ENCODE measurements around the gene ANKS6.

The ANKS6 gene

DNA sequence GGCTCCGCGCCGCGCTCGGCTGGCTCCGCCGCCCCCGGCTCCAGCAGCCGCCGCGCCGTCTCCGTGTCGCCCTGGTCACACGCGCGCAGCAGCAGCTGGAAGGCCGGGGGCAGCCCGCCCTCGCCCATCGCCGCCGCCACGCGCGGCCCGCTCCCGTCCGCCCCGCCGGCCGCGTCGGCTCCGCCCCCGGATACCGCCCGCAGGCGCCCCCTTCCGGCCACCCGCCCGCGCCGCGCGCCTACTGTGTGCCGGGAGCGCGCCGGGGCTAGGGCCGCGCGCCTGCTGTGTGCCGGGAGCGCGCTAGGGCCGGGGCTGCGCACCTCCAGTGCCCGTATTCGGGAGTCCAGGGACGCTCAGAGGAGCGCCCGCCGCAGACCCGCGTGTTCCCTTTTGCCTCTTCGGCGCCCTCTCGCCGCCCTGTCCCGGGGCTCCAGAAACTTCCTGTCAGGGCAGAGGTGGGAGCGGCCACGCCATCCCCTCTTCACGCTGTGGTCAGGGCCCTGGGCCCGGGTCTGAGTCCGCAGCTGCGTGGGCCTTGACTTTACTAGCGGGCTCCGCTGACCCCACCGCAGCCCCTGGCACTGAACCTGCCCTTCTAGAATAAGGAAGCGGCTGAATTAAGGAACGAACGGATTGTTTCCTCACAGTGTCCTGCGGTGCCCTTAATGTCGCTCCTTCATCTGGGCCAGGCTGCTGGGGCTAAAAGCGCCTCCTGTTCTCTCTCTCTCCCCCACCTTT, at the start of gene ANKS6:
Gene ANKS6, minus strand, starts transcription at position 192 of the 738 bp plus-strand sequence. Its CDS starts 64 bp downstream, at position 128.
- DNase-seq (ENCODE audit: low spot score) = peak; percentile 18

DNA sequence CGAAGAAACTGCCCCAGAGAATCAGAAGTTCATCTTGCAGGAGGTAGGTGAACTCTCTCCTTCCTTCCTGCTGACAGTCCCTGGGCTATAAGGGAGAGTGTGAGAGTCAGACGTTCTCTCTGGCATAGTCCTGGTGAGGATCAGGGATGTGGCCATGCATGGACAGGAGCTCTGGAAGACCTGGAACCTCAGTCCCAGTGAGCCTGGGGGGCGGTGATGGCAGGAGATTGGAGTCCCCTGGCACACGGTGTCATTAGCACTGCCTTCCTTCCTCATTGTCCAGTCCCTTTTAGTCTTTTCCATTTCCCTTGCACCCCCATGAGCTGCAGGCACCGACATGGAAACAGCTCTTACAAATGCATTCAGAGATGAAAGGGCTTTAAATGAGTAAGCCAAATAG, 49.7 kb upstream of the ANKS6 start:
- no peak for DNase-seq (ENCODE audit: low spot score)

DNA sequence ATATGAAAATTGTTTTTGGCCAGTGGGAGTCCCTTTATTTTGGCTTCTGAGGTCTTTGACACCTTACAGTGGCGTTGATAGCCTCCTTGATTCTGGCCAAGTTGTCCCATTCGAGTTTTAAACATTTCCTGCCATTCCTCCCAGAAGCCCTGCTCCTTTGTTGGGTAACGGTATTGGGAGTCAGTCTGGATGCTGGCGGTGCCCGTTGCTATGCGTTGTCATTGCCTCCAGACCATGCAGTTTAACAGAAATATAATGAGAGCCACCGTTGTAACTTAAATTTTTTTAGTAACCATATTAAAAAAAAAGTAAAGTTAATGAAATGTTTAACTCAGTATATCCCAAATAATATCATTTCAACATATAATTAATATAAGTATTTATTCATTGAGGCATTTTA, 46.2 kb upstream of the ANKS6 start:
- DNase-seq (ENCODE audit: low spot score) = no peak

DNA sequence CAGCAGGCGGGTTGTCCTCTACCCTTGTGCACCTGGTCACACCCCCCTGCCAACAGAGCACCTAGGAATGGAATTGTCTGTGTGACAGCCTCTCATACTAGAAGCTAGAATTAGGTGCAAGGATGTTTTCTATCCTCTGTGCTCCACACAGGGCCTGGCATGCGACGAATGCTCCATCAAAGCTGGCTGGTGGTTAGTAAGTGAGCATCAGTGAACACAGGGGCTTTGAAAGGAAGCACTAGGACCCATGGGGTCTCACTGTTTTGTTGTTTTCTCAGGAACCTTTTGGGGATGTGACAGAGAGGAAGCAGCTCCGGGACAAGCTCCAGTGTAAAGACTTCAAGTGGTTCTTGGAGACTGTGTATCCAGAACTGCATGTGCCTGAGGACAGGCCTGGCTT, 43.4 kb upstream of the ANKS6 start:
- no peak for DNase-seq (ENCODE audit: low spot score)

- no peak for DNase-seq (ENCODE audit: low spot score)
Observed at GRCh38 chr9:98838868-98839565, 42.7 kb upstream of the ANKS6 start.

GRCh38 chr9:98838155-98838867, 42.0 kb upstream of the ANKS6 start:
- no peak for DNase-seq (ENCODE audit: low spot score)

GRCh38 chr9:98837516-98837915, 41.2 kb upstream of the ANKS6 start:
- DNase-seq (ENCODE audit: low spot score) = no peak

- no peak for DNase-seq (ENCODE audit: low spot score)
Observed at GRCh38 chr9:98836206-98836605, 39.9 kb upstream of the ANKS6 start.

GRCh38 chr9:98834386-98834785, 38.0 kb upstream of the ANKS6 start:
- no peak for DNase-seq (ENCODE audit: low spot score)

DNA sequence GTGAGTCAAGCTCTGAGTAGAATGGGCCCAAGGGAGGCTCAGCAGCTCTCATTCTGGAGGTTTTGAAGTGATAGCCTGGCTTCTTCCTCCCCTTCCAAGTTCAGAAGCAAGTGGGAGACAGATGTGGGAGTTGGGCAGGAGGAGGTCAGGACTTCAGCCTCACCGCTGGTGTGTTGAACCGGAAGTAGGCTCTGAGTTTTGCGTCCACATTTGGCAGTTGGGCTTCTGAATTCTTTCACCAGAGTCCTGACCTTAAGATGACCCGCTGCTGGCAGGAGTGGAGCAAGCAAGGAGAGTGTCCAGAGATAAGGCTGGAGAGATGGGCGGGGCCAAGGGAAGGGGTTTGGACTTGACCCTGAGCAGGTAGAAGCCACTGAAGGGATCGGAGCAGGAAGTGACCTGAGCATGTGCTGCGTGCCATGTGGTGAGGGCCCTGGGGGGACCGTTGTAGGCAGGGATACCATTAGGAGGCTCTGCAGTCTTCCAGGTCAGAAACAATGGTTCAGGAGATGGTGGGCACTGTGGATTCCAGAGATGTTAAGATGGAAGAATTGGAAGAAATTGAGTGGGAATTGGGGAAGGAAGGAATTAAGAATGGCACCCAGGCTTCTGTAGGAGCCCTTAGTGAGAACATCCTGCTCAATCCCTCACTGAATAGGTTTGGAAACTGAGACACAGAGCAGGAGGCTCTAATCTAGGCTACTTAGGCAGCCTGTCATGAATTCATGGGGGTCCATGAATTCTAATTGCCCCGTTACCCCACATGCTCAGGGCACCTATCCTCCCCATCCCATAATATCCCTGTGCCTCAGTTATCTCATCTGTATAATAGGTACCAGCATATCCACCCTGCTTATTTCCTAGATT, 37.0 kb upstream of the ANKS6 start:
- DNase-seq (ENCODE audit: low spot score) = no peak

DNA sequence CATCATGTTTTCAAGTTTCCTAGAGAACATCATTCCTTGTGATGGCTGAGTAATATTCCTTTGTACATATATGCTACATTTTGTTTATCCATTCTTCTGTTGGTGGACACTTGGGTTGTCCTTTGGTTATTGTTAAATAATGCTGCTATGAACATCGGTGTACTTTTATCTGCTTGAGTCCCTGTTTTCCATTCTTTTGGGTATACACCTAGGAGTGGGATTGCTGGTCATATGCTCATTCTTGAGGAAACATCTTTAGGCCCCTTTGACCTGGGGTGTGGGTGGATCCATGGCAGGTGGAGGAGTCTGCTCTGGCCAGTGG, 36.4 kb upstream of the ANKS6 start:
- DNase-seq (ENCODE audit: low spot score) = no peak

DNA sequence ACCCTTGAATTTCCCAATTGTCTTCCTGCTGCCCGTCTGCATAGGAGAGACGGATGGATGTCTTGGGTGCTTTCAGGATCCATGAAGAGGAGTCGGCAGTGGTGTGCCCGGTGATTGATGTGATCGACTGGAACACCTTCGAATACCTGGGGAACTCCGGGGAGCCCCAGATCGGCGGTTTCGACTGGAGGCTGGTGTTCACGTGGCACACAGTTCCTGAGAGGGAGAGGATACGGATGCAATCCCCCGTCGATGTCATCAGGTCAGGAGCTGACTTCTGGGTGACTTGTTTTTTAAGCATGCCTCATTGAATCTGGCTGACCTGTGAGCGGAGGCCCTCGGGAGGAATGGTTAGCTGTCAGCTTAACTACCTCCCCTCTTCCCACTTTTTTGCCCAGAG, 35.3 kb upstream of the ANKS6 start:
- DNase-seq (ENCODE audit: low spot score) = no peak

- no peak for DNase-seq (ENCODE audit: low spot score)
Observed at GRCh38 chr9:98830554-98830953, 34.2 kb upstream of the ANKS6 start.

- DNase-seq (ENCODE audit: low spot score) = no peak
Observed at GRCh38 chr9:98829766-98830165, 33.4 kb upstream of the ANKS6 start.

DNA sequence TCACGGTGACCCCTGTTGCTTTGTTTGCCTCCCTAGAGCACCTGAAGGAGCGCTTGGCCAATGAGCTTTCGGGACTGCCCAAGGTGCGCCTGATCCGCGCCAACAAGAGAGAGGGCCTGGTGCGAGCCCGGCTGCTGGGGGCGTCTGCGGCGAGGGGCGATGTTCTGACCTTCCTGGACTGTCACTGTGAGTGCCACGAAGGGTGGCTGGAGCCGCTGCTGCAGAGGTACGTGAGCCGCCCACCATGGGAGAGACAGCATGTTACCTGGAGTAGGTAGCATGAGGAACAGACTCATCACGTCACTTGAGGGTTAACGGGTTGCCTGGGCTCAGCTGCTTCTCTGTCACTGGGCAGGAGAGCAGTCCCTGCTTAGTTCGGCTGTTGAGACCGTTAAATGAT, 30.4 kb upstream of the ANKS6 start:
- no peak for DNase-seq (ENCODE audit: low spot score)

- DNase-seq (ENCODE audit: low spot score) = no peak
Observed at GRCh38 chr9:98825414-98825813, 29.1 kb upstream of the ANKS6 start.

- no peak for DNase-seq (ENCODE audit: low spot score)
Observed at GRCh38 chr9:98823666-98824334, 27.4 kb upstream of the ANKS6 start.

DNA sequence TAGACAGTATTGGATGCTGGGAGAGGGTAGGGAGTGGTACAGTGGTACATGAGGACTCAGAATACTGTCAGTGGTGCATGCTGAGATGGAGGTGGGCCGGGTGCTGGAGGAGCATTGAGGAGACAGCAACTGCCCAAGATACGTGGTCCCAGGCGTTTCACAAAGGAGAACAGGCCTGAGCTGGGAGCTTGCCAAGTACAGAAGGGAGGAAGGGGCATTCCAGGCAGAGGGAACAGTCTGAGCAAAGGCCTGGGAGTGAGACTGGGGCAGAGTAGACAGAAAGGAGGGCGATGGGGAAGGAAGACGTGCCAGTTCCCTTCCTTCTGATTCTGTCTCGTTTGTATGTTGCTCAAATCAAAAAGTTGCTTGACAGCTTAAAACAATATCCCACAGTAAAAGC, 26.3 kb upstream of the ANKS6 start:
- no peak for DNase-seq (ENCODE audit: low spot score)

GRCh38 chr9:98821831-98822230, 25.5 kb upstream of the ANKS6 start:
- no peak for DNase-seq (ENCODE audit: low spot score)

DNA sequence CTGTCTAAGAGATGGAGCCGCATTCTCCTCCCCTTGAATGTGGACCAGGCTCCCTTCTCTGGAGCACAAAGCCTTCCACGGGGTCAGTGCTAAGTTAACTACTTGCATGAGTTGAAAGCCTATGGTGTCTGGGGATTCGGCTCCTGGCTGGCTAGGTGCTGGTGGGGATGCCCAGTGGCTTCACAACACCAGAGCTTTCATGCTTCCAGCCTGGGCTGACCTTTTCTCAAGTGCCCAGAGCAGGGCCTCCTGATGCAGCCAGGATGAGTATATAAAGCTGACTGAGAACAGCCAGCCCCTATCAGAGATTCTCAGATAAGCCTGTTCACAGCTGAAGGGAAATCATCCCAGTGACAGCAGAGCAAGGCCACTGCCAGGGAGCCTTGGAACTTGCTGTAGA, 22.9 kb upstream of the ANKS6 start:
- DNase-seq (ENCODE audit: low spot score) = no peak

- DNase-seq (ENCODE audit: low spot score) = no peak
Observed at GRCh38 chr9:98818764-98819163, 22.4 kb upstream of the ANKS6 start.

Data from hematopoietic multipotent progenitor cell treated with erythropoietin and hydrocortisone succinate and interleukin-3 and kit ligand, for 17 days (in vitro differentiated cells).